GM12878 (cell line): Measurements from ENCODE around the gene TMPRSS3. TPM values are rescaled to one million over a fixed set of nuclear protein-coding genes. Genes with fewer than 3 reads are reported as not detected.

ENCODE experiments used
- ATAC-seq: fragments of 200-7000 bp; cut with Tn5 transposase; 3 replicates; pipeline ENCODE4 v1.9.1; 2020; ENCODE audit warnings: mild to moderate bottlenecking, moderate library complexity
- BruUV-seq: library from RNA; stranded (reverse); fragments of 400-500 nt; replicated peaks from 2 replicates; lab custom pipeline; 2021; lab: Mats Ljungman, UMichigan
- CTCF ChIA-PET: fragments of 300-600 bp; sonication (Branson Sonifier 250); formaldehyde crosslinking; extraction: SDS; loops from one replicate; lab custom pipeline; 2021; ENCODE audit warnings: inconsistent platforms; lab: Yijun Ruan, JAX
- POLR2A ChIA-PET: fragments of 350-600 bp; formaldehyde crosslinking; extraction: SDS; loops from one replicate; lab custom pipeline; 2021; ENCODE audit warnings: inconsistent platforms; lab: Charles Lee
- RAD21 ChIA-PET: fragments of 300-600 bp; sonication (Branson Sonifier 250); formaldehyde crosslinking; loops from one replicate; lab custom pipeline; 2023; ENCODE audit warnings: antibody characterized with exemption; ENCODE audit not compliant: unreplicated experiment; lab: Charles Lee
- SMC1A ChIA-PET: fragments of 300-600 bp; sonication (Branson Sonifier 250); formaldehyde crosslinking; loops from one replicate; lab custom pipeline; 2023; ENCODE audit not compliant: unreplicated experiment, uncharacterized antibody; lab: Charles Lee
- DNase-seq: peaks from one replicate; pipeline ENCODE4 v3.0.0-alpha.2; 2011; ENCODE audit warnings: low read depth, low spot score
- FAIRE-seq: peaks from 3 replicates; lab custom pipeline; 2011; peaks lifted over from hg19 to GRCh38; lab: Jason Lieb, UNC
- H2AFZ ChIP-seq: 2 replicates; pipeline ENCODE4 v1.6.0; 2011; ENCODE audit warnings: low read depth, low read length, control low read depth; ENCODE audit not compliant: control insufficient read depth
- H3K27ac ChIP-seq: 2 replicates; pipeline ENCODE4 v1.5.1; 2011; ENCODE audit warnings: control low read depth; ENCODE audit not compliant: control insufficient read depth, insufficient read depth
- H3K27me3 ChIP-seq, 2 experiments: replicated peaks in 1 of 2; 2 replicates each; pipeline versions ENCODE4 v1.6.0 to v1.6.1; 2011; ENCODE audit warnings: low read length in 1 of 2; ENCODE audit not compliant: control insufficient read depth in 2 of 2, insufficient read depth in 2 of 2
- H3K36me3 ChIP-seq, 2 experiments: 2 replicates each; pipeline ENCODE4 v1.5.1; 2011; ENCODE audit warnings: low read length in 1 of 2; ENCODE audit not compliant: control insufficient read depth in 2 of 2, insufficient read depth in 2 of 2
- H3K4me1 ChIP-seq: 2 replicates; pipeline ENCODE4 v1.6.1; 2011; ENCODE audit warnings: mild to moderate bottlenecking, low read length, moderate library complexity, mixed read lengths; ENCODE audit not compliant: control insufficient read depth, insufficient read depth
- H3K4me2 ChIP-seq: 2 replicates; pipeline ENCODE4 v1.6.0; 2011; ENCODE audit warnings: control low read depth; ENCODE audit not compliant: control insufficient read depth, insufficient read depth
- H3K4me3 ChIP-seq: fragments of 200-600 bp; sonication (generic); 2 replicates; pipeline ENCODE4 v1.5.1; 2016
- H3K79me2 ChIP-seq: 2 replicates; pipeline ENCODE4 v1.6.0; 2011; ENCODE audit warnings: low read length; ENCODE audit not compliant: control insufficient read depth, insufficient read depth
- H3K9ac ChIP-seq: 2 replicates; pipeline ENCODE4 v1.8.0; 2011; ENCODE audit warnings: low read length, control low read depth, mixed read lengths; ENCODE audit not compliant: control insufficient read depth, insufficient read depth
- H3K9me3 ChIP-seq: replicated peaks from 3 replicates; pipeline ENCODE4 v1.5.1; 2011; ENCODE audit warnings: mild to moderate bottlenecking, low read length; ENCODE audit not compliant: control insufficient read depth, insufficient read depth
- H4K20me1 ChIP-seq: 2 replicates; pipeline ENCODE4 v1.6.0; 2011; ENCODE audit not compliant: control insufficient read depth, insufficient read depth
- ATF2 ChIP-seq: IDR thresholded peaks from 2 replicates; pipeline ENCODE4 v1.6.1; 2012; ENCODE audit warnings: low read length, inconsistent platforms
- CEBPB ChIP-seq, 2 experiments: fragments of 150-350 bp in 1 of 2; IDR thresholded peaks; 2 replicates each; pipeline ENCODE4 v1.6.1; 2012 to 2014; ENCODE audit warnings: low read depth in 2 of 2, low read length in 2 of 2, borderline replicate concordance in 1 of 2, inconsistent platforms in 1 of 2
- IKZF2 ChIP-seq, 2 experiments: fragments of 450-650 bp; IDR thresholded peaks; 2 replicates each; pipeline ENCODE4 v1.6.1; 2017; ENCODE audit warnings: mild to moderate bottlenecking in 2 of 2, moderate library complexity in 2 of 2
- IRF4 ChIP-seq: IDR thresholded peaks from 2 replicates; pipeline ENCODE4 v1.6.1; 2011; ENCODE audit warnings: low read depth, low read length
- KAT2A ChIP-seq: conservative IDR thresholded peaks from 2 replicates; pipeline ENCODE4 v1.6.1; 2011; ENCODE audit warnings: low read depth, low read length; ENCODE audit not compliant: control insufficient read depth
- KLF5 ChIP-seq: fragments of 450-650 bp; IDR thresholded peaks from 2 replicates; pipeline ENCODE4 v1.6.1; 2014; ENCODE audit warnings: mild to moderate bottlenecking; ENCODE audit not compliant: partially characterized antibody
- NR2C1 ChIP-seq: fragments of 450-650 bp; IDR thresholded peaks from 2 replicates; pipeline ENCODE4 v1.6.1; 2017; ENCODE audit warnings: antibody characterized with exemption, mild to moderate bottlenecking, moderate library complexity
- PAX5 ChIP-seq: IDR thresholded peaks from 2 replicates; pipeline ENCODE4 v1.6.1; 2011; ENCODE audit warnings: low read depth, low read length, borderline replicate concordance
- POU2F2 ChIP-seq: IDR thresholded peaks from 3 replicates; pipeline ENCODE4 v1.6.1; 2011; ENCODE audit warnings: low read depth, mild to moderate bottlenecking, low read length, borderline replicate concordance
- RBBP5 ChIP-seq: fragments of 200-600 bp; sonication (generic); conservative IDR thresholded peaks from 2 replicates; pipeline ENCODE4 v1.6.1; 2016
- SIX5 ChIP-seq: IDR thresholded peaks from 2 replicates; pipeline ENCODE4 v1.6.1; 2011; ENCODE audit warnings: mild to moderate bottlenecking, low read depth, low read length, moderate library complexity; ENCODE audit not compliant: severe bottlenecking
- STAT1 ChIP-seq: fragments of 450-650 bp; conservative IDR thresholded peaks from 2 replicates; pipeline ENCODE4 v1.6.1; 2014; ENCODE audit warnings: antibody characterized with exemption, mild to moderate bottlenecking
- WGBS: methylation state at CpG from one replicate; pipeline ENCODE4 v1.1.6; 2016; ENCODE audit warnings: low lambda C conversion rate; ENCODE audit not compliant: insufficient replicate concordance, insufficient coverage; ENCODE audit errors: missing lambda C conversion rate; 5-methylcytosine and 5-hydroxymethylcytosine counted together
- in situ Hi-C: fragments of 300-500 bp; cut with MboI; formaldehyde crosslinking; loops from 9 replicates; pipeline ENCODE4 v1.14.3; 2018; ENCODE audit warnings: mixed read lengths
- intact Hi-C: fragments of 100-400 bp; cut with micrococcal nuclease; formaldehyde crosslinking; loops from one replicate; pipeline ENCODE4 v1.14.2; 2022; ENCODE audit not compliant: unreplicated experiment
- polyA plus RNA-seq, 11 experiments: library from polyadenylated mRNA; depleted of rRNA in 4 of 11; unstranded in 6 of 11; stranded (reverse) in 5 of 11; fragments of >200 nt; fragmentation: Nextera tagmentation in 4 of 11; fragmentation: Illumina TruSeq in 1 of 11; extraction: Ambion mirVana in 4 of 11; extraction: Trizol in 1 of 11; gene quantifications; 1 replicate in 1 of 11; 2 replicates in 10 of 11; pipeline versions ENCODE4 v1.2.1 to v1.2.3, GENCODE V29; 2011 to 2016; ENCODE audit warnings: inconsistent platforms in 2 of 11, missing spikeins in 2 of 11, low read depth in 1 of 11
- total RNA-seq, 4 experiments: library from RNA; depleted of rRNA in 3 of 4; stranded (reverse); fragments of >200 nt in 3 of 4; fragmentation: Illumina TruSeq in 1 of 4; extraction: Trizol in 1 of 4; gene quantifications; 2 replicates each; pipeline versions ENCODE4 v1.2.1 to v1.2.3, GENCODE V29; 2013 to 2021

The TMPRSS3 gene
- total and polyA plus RNA-seq, 10 of the 15 experiments (the other 5 are each of a cell fraction or from before 2014, with no cell fraction given): 0.51 to 1.5 (median 0.82) TPM; not detected in 1

DNA sequence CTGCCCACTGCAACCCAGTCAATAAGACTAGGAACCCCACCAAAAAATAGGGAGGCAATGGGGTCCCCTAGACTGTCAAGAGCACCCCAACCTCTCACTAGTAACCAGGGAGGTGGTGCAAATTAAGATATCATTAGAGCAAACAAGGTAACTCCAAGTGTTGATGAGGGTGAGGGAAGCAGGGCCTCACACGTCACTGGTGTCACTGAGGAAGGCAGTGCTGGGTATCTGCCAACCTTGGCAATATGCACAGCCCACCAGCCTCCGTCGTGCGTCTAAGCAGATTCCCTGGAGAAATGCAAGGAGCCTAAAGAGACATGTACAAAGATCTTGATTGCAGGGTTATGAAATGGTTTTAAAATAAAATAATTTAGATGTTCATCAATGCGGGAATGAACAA is 11.6 kb upstream of the TMPRSS3 start:
- no peak for FAIRE-seq
- Histone ChIP-seq H3K9ac (no peak overlapping the region), H3K9me3 (no peaks in the 10 kb centered on the region; the same call in 2 of the 3 replicates), H3K27ac (no peak overlapping the region), H2AFZ (no peak overlapping the region), H3K4me2 (no peak overlapping the region)
- no peak for ATAC-seq
- POLR2A ChIA-PET: no interaction called here
- TF ChIP-seq CEBPB (IDR thresholded peaks at IDR 0.05; ENCODE audit: borderline replicate concordance in 1 of 2, low read depth in 2 of 2, low read length in 2 of 2): no peak
- no peak for TF ChIP-seq SIX5
- no peak for TF ChIP-seq KLF5
- TF ChIP-seq, all 136 proteins: peak for 0
- H3K36me3 ChIP-seq: no peaks in the 10 kb centered on the region
- RAD21 ChIA-PET: no interaction called here
- H3K27me3 ChIP-seq: no peaks in the 10 kb centered on the region
- BruUV-seq: no TSS peak
- in situ Hi-C loops (no loop called here), intact Hi-C loops (no loop called here)
- SMC1A ChIA-PET: interaction anchor here (1.5 to 2.8 kb wide), 2 partner anchors 9 to 15 kb away, joined by 8 to 10 read pairs; no protein-coding TSS in a partner anchor
- peaks cover 5% of the 10 kb centered on the region for H3K4me1 ChIP-seq
- no peak overlapping the region for H3K4me3 ChIP-seq
- H4K20me1 ChIP-seq: no peaks in the 10 kb centered on the region
- no peaks in the 10 kb centered on the region for H3K79me2 ChIP-seq
- no peak for DNase-seq
- CTCF ChIA-PET: no interaction called here
- WGBS: 91% methylated on average over 5 of the region's 5 CpGs

DNA sequence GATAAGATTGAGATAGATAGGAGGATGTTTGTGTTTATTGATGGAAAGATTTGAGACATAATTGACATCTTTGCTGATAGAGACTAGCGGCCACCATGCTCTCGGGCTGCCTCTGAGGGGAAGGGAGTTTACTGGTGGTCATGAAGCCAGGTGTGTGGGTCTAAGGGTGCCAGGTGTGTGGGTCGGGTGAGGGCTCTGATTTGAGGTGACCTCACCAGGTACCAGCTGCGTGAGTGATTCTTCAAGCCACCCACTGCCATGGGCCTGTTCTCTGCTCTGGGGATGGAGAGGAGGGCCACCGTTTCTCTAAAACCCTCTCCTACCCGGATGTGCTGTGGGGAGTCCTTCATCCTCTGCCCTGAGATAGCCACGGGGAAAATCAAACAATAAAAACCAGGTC is 11.0 kb upstream of the TMPRSS3 start:
- no peaks in the 10 kb centered on the region for H4K20me1 ChIP-seq
- no peaks in the 10 kb centered on the region; the same call in 1 of the 3 replicates for H3K9me3 ChIP-seq
- H3K9ac ChIP-seq: no peak overlapping the region
- no peaks in the 10 kb centered on the region for H3K79me2 ChIP-seq
- H3K4me1 ChIP-seq: peaks cover 2% of the 10 kb centered on the region; the same call in 1 of the 2 replicates
- no peak for ATAC-seq
- no peak overlapping the region for H3K27ac ChIP-seq
- BruUV-seq: no TSS peak
- no peaks in the 10 kb centered on the region for H3K27me3 ChIP-seq
- H3K4me3 ChIP-seq: no peak overlapping the region
- WGBS: 43% methylated on average over 7 of the region's 7 CpGs
- intact Hi-C loops: no loop called here
- ChIA-PET SMC1A (no interaction called here), POLR2A (no interaction called here), RAD21 (no interaction called here), CTCF (no interaction called here)
- TF ChIP-seq IKZF2 (IDR thresholded peaks at IDR 0.05) (no peak), ATF2 (no peak), RBBP5 (no peak), PAX5 (no peak), POU2F2 (no peak), KAT2A (no peak), IRF4 (no peak), NR2C1 (no peak), STAT1 (no peak)
- in situ Hi-C loops: no loop called here
- H2AFZ ChIP-seq: no peak overlapping the region
- H3K36me3 ChIP-seq: no peaks in the 10 kb centered on the region
- FAIRE-seq: no peak
- DNase-seq: no peak
- H3K4me2 ChIP-seq: no peak overlapping the region
